Metanephros (tissue), 2 donors: ENCODE measurements around the gene ZNF79. TPM values are rescaled to one million over a fixed set of nuclear protein-coding genes. Genes with fewer than 3 reads are reported as not detected.
A peak's percentile ranks its signal among the peaks of the same experiment; 100 is the strongest.

Experiments
- small RNA-seq: library from RNA; depleted of rRNA; stranded (forward); fragments of <200 nt; gene quantifications from one replicate; pipeline ENCODE3, GENCODE V24; 2014; ENCODE audit warnings: low replicate concordance
- total RNA-seq: library from RNA; depleted of rRNA; stranded (reverse); fragments of >200 nt; gene quantifications from one replicate; pipeline ENCODE4 v1.2.3, GENCODE V29; 2014

The ZNF79 gene
- total RNA-seq, result 10.2 TPM

DNA sequence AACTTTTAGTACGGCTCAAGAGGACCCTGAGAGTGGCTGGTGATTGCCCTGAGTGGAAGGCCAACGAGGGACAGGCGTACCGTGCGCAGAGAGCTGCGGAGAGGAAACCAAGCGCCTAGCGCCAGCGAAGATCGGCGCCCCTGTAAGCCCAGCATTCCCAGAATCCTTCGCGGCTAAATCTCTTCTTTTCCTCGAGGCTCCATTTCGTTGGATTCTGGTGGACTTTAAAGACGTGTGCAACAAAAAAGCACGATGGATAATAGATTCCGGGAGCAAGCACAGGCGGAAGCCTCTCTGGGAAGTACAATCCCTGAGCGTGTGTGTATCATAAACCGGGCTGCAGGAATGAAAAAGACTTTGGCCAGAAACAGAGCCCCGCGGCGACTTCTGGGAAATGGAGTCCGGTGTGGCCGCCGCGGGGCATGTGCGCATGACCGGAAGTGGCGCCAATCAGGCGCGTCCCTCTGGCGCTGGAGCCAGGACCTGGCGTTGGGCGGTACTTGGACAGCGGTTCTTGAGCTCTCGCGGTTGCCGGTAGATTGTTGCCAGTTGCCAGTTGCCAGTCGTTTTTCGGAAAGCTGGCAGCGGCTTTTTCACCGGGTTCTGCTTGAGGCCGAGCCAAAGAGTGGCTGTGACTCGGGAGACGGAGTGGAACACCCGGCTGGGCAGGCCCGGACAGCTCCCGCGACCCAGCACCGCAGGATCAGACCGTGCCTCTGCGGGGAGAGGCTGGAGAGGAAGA is at the start of gene ZNF79:
Gene ZNF79, plus strand, starts transcription at position 449 of the 742 bp plus-strand sequence. CDS start 406 bp downstream, outside the sequence.

GRCh38 chr9:127396808-127397645 is 27.2 kb upstream of the ZNF79 start, which contains the start of gene SLC2A8:
SLC2A8 (plus strand) TSS chr9:127397169; CDS start chr9:127397231, 62 bp downstream.

DNA sequence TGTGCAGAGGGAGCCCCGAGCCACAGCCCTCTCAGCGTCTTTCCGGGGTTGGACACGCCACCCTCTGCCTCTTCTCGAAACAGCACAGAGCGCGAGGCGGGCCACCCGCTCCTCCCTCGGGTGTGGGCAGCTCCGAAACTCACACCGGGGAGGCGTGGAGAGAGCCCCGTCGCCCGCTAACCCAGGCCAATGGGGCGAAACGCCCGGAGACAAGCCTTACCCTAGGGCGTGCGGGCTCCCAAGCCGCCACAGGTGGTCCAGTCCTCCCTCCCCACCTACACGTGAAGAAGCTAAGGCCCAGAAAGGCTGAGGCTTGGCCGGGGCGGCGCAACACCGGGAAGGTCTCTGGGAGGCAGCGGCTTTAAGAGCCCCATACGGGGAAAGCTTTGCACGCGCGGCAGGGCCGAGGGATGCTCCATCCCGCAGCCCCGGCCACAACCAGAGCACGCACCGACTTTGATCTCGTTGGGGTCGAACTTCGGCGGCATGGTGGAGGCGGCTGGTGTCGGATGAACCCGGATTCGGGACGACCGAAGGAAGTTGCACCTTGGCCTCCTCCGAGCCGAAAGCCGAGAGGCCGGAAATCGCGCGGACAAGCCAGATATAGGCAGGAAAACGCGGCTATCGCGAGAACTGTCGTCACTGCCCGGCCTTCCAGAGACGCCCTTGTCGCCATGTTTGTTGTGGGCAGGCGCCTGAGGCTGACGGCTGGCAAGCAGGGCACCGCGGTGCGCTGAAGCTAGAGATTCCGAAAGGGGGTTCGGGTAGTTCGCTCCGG is 26.8 kb downstream of the ZNF79 start, which contains the start of the genes LRSAM1 and RPL12:
Gene LRSAM1, plus strand, starts transcription at position 681 of the 778 bp plus-strand sequence. CDS start 3,018 bp downstream, outside the sequence.
Gene RPL12, minus strand, starts transcription at position 577 of the 778 bp plus-strand sequence. Its CDS starts 89 bp downstream, at position 488.

Small RNAs within 50 kb of the gene (small RNA-seq; reads per million reads assigned to genes)
- gene RF00019 (not detected), gene SNORA65 (104 reads per million, percentile 98 among the genes with 10 or more reads in this experiment)

Other genes starting within 250 kb of the ZNF79 start
- 35.6 TPM for gene GARNL3, start 159.6 kb upstream of the ZNF79 start, total RNA-seq
- 23.6 TPM for gene SLC2A8, start 27.2 kb upstream of the ZNF79 start, total RNA-seq
- 700 TPM for gene RPL12, start 27.0 kb downstream of the ZNF79 start, total RNA-seq
- 21.8 TPM for gene LRSAM1, start 27.1 kb downstream of the ZNF79 start, total RNA-seq
- 19.2 TPM for gene STXBP1, start 187.9 kb downstream of the ZNF79 start, total RNA-seq